ENCODE data around the gene HMGN2.
A peak's percentile ranks its signal among the peaks of the same experiment; 100 is the strongest.

The HMGN2 gene

GRCh38 chr1:26472320-26472900 is at the start of gene HMGN2:
TSS of gene HMGN2 (plus strand) at chr1:26472440. CDS start at chr1:26472613, 173 bp downstream.
- DNase-seq (ENCODE audit: low spot score), result peak; percentile 93

- peak; percentile 37 for DNase-seq (ENCODE audit: low spot score)
Measured at GRCh38 chr1:26429721-26430120, 42.5 kb upstream of the HMGN2 start.

- peak; percentile 98 for DNase-seq (ENCODE audit: low spot score)
Measured at GRCh38 chr1:26431979-26432695, 40.1 kb upstream of the HMGN2 start, which contains the start of gene DHDDS. TSS of gene DHDDS (plus strand) at chr1:26432321. CDS start at chr1:26432946, 625 bp downstream.

- DNase-seq (ENCODE audit: low spot score), result no peak
Measured at GRCh38 chr1:26432793-26433192, 39.4 kb upstream of the HMGN2 start.

- peak; percentile 81 for DNase-seq (ENCODE audit: low spot score)
Measured at GRCh38 chr1:26434161-26434752, 38.0 kb upstream of the HMGN2 start.

- DNase-seq (ENCODE audit: low spot score), result peak; percentile 74
Measured at GRCh38 chr1:26438041-26438440, 34.2 kb upstream of the HMGN2 start.

GRCh38 chr1:26440259-26440658 is 32.0 kb upstream of the HMGN2 start:
- no peak for DNase-seq (ENCODE audit: low spot score)

- DNase-seq (ENCODE audit: low spot score), result no peak
Measured at GRCh38 chr1:26449868-26450267, 22.4 kb upstream of the HMGN2 start.

- DNase-seq (ENCODE audit: low spot score), result no peak
Measured at GRCh38 chr1:26450908-26451307, 21.3 kb upstream of the HMGN2 start.

- DNase-seq (ENCODE audit: low spot score), result no peak
Measured at GRCh38 chr1:26452459-26453183, 19.6 kb upstream of the HMGN2 start.

GRCh38 chr1:26459148-26459547 is 13.1 kb upstream of the HMGN2 start:
- no peak for DNase-seq (ENCODE audit: low spot score)

- no peak for DNase-seq (ENCODE audit: low spot score)
Measured at GRCh38 chr1:26459573-26460031, 12.6 kb upstream of the HMGN2 start.

GRCh38 chr1:26468911-26469310 is 3.3 kb upstream of the HMGN2 start:
- DNase-seq (ENCODE audit: low spot score), result peak; percentile 61

- DNase-seq (ENCODE audit: low spot score), result no peak
Measured at GRCh38 chr1:26469558-26469957, 2.7 kb upstream of the HMGN2 start.

GRCh38 chr1:26470878-26471497 is 1.3 kb upstream of the HMGN2 start:
- peak; percentile 61 for DNase-seq (ENCODE audit: low spot score)

- peak; percentile 83 for DNase-seq (ENCODE audit: low spot score)
Measured at GRCh38 chr1:26471498-26472319, 531 bp upstream of the HMGN2 start.

GRCh38 chr1:26472901-26473845 is 933 bp downstream of the HMGN2 start:
- peak; percentile 94 for DNase-seq (ENCODE audit: low spot score)

GRCh38 chr1:26474818-26475217 is 2.6 kb downstream of the HMGN2 start:
- DNase-seq (ENCODE audit: low spot score), result no peak

GRCh38 chr1:26475989-26476388 is 3.7 kb downstream of the HMGN2 start:
- DNase-seq (ENCODE audit: low spot score), result no peak

GRCh38 chr1:26476958-26477357 is 4.7 kb downstream of the HMGN2 start:
- no peak for DNase-seq (ENCODE audit: low spot score)
